ENCODE measurements around the gene TMPO.

GRCh38 chr12:98504368-98504617 is 11.1 kb upstream of the TMPO start:
- no peak for TF ChIP-seq CTCF (IDR thresholded peaks at IDR 0.05)
- TF ChIP-seq POLR2AphosphoS5 (IDR thresholded peaks at IDR 0.05; ENCODE audit: low read depth, low read length), result no peak
- TF ChIP-seq REST (IDR thresholded peaks at IDR 0.05; ENCODE audit: insufficient read depth in 1 of 2, low read depth in 2 of 2, low read length in 1 of 2), result no peak
- no peak for TF ChIP-seq SIN3A (IDR thresholded peaks at IDR 0.05; ENCODE audit: borderline replicate concordance, insufficient read depth, low read depth, low read length)
- no peak for TF ChIP-seq TCF7L2 (IDR thresholded peaks at IDR 0.05; ENCODE audit: low read depth, low read length)
